Stimulated activated CD8-positive, alpha-beta memory T cell treated with anti-CD3 and anti-CD28 coated beads, Interleukin-15, amount 100 ng/mL, for 48 hours (primary cell): ENCODE results near the gene OR4C5.
"Not testable (repeated sequence)": the region's sequence is repeated elsewhere in the genome, so short reads cannot be mapped to it uniquely, and the experiment has no call there.

ENCODE experiments used
- DNase-seq, 2 donors: peaks; one replicate each; pipeline ENCODE4 v3.0.0-alpha.2; 2020; ENCODE audit warnings: low read depth in 2 of 2

OR4C5 gene

DNA sequence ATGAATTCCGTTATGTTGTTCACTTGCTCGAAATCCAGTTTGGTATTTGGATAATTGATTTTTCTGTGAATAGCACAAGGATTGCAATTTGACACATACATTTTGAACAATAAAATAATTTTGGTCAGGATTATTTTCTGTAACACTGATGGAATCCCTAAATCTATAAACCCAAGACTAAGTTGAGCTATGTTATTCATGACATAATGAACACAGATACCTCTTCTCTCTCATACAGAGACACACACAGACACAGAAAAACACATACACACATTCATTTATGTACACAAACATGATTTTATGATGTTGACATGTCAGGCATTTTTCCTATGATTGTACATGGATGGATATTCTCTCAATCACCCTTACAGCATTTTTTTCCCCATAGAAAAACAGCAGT is at the start of gene OR4C5:
OR4C5 (minus strand) TSS at position 101 of the 400 bp plus-strand sequence; CDS start at position 101, 0 bp downstream.
- DNase-seq, result no peak

DNA sequence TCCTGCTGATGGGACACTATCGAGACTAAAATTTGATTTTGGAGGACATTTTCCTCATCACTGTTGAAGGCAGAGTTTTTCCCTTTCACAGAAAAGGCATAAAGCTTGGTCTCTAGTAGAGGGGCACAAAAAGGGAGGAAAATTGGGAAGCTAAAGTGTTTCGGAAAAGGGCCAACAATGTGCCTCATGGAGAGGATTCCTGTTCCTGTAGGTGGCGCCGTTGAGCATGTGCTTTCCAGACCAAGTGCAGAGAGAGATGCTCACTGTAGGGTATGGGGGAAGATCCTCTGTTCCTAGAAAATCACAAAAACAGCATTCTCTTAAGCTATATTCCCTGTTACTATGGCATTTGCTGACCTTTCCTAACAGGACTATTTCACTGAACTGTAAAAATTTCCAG is 18.4 kb upstream of the OR4C5 start:
- no peak for DNase-seq

DNA sequence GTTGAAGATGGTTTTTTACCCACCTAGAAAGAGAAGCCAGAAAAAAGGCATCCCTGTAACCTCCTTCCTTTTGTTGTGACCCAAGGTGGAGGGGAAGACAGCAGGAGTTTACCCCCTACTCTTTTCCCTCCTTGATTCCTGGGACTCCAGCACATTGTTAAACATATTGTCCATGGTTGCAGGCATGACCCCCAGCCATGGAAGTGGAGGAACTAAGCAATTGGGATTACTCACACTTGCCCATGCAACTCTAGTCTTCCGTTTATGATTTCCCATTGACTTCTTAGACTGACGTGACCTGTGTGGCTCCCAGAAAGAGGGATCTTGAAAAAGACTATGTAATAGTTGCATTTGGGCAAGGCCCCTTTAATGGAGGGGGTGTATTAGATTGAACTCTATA is 17.9 kb upstream of the OR4C5 start:
- not testable (repeated sequence) for DNase-seq

DNA sequence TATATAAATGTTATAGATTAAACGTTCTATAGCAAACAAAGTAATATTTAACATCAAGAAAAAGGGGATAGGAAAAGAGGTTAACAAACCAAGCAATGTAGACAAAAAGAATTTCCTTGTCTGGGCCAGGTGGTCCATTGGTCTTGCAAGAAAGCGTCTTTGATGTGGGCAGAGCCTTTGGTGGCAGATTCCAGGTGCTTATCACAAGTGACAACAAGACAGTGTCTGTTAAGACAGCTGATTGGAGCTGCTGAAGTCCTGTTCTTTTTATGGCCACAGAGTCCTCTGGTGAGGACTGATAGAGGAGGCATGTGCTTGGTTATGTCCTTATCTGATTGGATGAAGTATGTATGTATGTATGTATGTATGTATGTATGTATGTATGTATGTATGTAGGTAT is 5.0 kb downstream of the OR4C5 start:
- not testable (repeated sequence) for DNase-seq

DNA sequence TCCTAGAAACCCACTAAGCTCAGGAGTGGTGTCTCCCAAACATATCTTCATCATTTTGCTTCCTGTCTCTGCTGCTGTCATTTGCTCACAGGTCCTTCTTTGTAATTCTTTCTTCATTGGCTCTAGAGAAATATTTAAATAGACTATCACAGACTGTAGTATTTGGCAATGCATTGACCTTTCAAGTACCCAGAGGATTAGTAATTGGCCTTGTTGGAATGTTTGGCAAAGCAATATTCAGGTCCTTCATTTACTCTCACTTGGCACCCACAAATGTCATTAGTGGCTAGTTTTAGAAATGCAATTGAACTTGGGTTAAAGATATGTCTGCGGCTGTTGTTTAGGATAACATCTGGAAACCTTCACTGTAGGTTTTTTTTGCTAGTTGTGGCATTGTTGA is 11.6 kb downstream of the OR4C5 start:
- no peak for DNase-seq

DNA sequence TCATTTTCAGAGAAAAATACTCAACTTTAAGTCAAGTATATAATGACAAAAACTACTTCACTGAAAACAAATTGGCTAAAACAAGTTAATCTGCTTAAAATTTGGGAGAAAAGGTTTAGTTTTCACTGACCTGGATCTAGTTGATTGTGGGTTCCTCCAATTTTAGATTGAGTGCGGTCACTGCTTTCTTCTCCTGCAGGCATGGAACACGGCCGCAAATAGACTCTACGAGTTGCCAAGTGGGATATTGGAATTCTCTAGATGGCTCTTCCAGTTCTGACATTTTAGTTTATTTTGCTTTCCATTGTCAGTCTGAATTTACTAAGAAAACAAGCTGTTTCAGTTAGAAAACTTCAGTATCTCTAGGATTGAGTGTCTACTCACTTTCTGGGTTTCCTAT is 12.3 kb downstream of the OR4C5 start:
- no peak for DNase-seq

DNA sequence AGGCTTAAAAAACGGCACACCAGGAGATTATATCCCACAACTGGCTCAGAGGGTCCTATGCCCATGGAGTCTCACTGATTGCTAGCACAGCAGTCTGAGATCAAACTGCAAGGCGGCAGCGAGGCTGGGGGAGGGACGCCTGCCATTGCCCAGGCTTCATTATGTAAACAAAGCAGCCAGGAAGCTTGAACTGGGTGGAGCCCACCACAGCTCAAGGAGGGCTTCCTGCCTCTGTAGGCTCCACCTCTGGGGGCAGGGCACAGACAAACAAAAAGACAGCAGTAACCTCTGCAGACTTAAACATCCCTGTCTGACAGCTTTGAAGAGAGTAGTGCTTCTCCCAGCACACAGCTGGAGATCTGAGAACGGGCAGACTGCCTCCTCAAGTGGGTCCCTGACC is 20.0 kb downstream of the OR4C5 start:
- not testable (repeated sequence) for DNase-seq

DNA sequence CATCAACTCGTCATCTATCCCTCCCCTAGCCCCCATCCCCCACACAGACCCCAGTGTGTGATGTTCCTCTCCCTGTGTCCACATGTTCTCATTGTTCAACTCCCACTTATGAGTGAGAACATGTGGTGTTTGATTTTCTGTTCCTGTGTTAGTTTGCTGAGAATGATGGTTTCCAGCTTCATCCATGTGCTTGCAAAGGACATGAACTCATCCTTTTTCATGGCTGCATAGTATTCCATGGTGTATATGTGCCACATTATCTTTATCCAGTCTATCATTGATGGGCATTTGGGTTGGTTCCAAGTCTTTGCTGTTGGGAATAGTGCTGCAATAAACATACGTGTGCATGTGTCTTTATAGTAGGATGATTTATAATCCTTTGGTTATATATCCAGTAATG is 23.8 kb downstream of the OR4C5 start:
- DNase-seq, result not testable (repeated sequence)

DNA sequence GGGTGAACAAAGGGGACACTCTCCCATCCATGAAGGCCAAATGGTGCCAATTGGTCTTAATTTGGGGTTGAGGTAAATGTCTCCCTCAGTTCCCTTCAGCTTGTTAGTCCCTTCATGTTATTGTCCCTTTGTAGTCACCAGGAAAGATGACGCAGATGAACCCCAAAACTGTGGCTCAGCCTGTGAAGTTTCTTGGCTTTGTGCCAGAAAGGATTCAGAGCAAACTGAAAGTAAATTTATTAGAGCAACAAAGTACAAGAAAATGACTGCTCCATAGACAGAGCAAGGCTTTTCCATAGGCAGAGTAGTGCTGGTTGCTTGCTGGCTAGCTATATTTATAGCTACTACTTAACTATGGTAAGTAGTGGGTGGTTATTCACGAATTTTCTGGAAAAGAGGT is 24.8 kb downstream of the OR4C5 start:
- DNase-seq, result no peak

DNA sequence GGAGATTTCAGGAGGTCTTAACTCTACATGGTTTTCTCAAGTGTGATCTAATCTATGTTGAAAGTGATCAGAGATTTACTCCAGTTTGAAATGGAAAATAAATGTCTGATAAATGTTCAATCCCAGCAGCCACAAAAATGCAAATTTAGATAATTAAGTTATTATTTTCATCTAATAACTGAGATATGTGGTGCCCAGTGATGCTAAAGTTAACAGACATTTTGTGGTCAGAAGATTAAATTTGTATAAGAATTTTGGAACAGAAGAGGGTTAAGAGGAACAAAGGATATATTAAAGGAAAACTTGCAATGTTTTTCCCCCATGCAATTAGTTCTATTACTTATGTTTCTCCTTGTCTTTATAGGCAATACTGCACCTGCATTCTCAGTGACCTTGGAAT is 41.6 kb downstream of the OR4C5 start, which contains the start of gene OR4C3:
OR4C3 (plus strand) TSS at position 301 of the 400 bp plus-strand sequence. CDS start 102 bp downstream, outside the sequence.
- not testable (repeated sequence) for DNase-seq

DNA sequence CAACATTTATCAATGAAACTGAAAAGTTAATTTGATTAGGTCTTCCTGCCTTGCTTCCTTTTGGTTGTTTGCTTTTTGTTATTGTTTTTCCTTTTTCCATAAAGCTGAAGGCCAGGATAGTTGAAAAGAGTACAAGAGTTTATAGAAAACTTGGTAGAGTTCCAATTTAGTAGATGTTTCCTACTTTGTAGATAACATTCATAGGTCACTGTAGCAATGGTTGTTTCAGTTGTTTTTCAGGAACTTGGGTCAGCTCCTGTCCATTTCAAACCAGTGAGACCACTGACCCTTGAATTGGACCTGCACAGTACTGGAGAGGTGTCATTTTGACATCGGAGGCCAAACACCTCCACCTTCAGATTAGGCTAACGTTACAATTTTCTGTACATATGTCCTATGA is 46.5 kb downstream of the OR4C5 start:
- DNase-seq, result not testable (repeated sequence)
